H9 (cell line): ENCODE measurements around the gene ALCAM. TPM values are rescaled to one million over a fixed set of nuclear protein-coding genes. Genes with fewer than 3 reads are reported as not detected.

Experiments
- DNase-seq: peaks from one replicate; pipeline ENCODE4 v3.0.0-alpha.2; 2017
- H2AFZ ChIP-seq: one replicate; pipeline ENCODE4 v1.6.1; 2013; ENCODE audit warnings: mild to moderate bottlenecking, low read length, control low read depth, moderate library complexity
- H2AK5ac ChIP-seq: 2 replicates; pipeline ENCODE4 v1.6.1; 2013; ENCODE audit warnings: low read length, control low read depth, mixed read lengths; ENCODE audit not compliant: insufficient read length
- H2BK120ac ChIP-seq: one replicate; pipeline ENCODE4 v1.6.1; 2013; ENCODE audit warnings: low read depth, mild to moderate bottlenecking, low read length, control low read depth, inconsistent platforms; ENCODE audit not compliant: poor library complexity, severe bottlenecking
- H2BK12ac ChIP-seq: 2 replicates; pipeline ENCODE4 v1.6.1; 2013; ENCODE audit warnings: low read length, control low read depth, mixed read lengths, low read depth; ENCODE audit not compliant: insufficient read length
- H2BK15ac ChIP-seq: 2 replicates; pipeline ENCODE4 v1.6.1; 2013; ENCODE audit warnings: low read depth, low read length, control low read depth
- H2BK20ac ChIP-seq: one replicate; pipeline ENCODE4 v1.6.1; 2013; ENCODE audit warnings: low read depth, mild to moderate bottlenecking, low read length, control low read depth, inconsistent platforms; ENCODE audit not compliant: poor library complexity, severe bottlenecking
- H2BK5ac ChIP-seq: 2 replicates; pipeline ENCODE4 v1.6.1; 2013; ENCODE audit warnings: low read length, control low read depth, mixed read lengths; ENCODE audit not compliant: insufficient read length
- H3K14ac ChIP-seq: 2 replicates; pipeline ENCODE4 v1.6.1; 2013; ENCODE audit warnings: low read length, control low read depth; ENCODE audit not compliant: insufficient read depth
- H3K18ac ChIP-seq: 2 replicates; pipeline ENCODE4 v1.6.1; 2013; ENCODE audit warnings: low read depth, mild to moderate bottlenecking, mixed read lengths, low read length, control low read depth; ENCODE audit not compliant: insufficient read length
- H3K23ac ChIP-seq: 2 replicates; pipeline ENCODE4 v1.6.1; 2013; ENCODE audit warnings: low read length, control low read depth, mixed read lengths, low read depth; ENCODE audit not compliant: insufficient read length
- H3K23me2 ChIP-seq: 2 replicates; pipeline ENCODE4 v1.6.1; 2013; ENCODE audit warnings: low read depth, mild to moderate bottlenecking, mixed read lengths, low read length, control low read depth; ENCODE audit not compliant: insufficient read length, poor library complexity, severe bottlenecking
- H3K27ac ChIP-seq: 2 replicates; pipeline ENCODE4 v1.5.1; 2013; ENCODE audit warnings: low read length, control low read depth, mixed read lengths, low read depth; ENCODE audit not compliant: insufficient read length
- H3K27me3 ChIP-seq: 2 replicates; pipeline ENCODE4 v1.6.1; 2013; ENCODE audit warnings: low read length, control low read depth, inconsistent platforms; ENCODE audit not compliant: insufficient read depth
- H3K4ac ChIP-seq: 2 replicates; pipeline ENCODE4 v1.6.1; 2013; ENCODE audit warnings: low read depth, mild to moderate bottlenecking, control low read depth, inconsistent platforms, low read length, moderate library complexity
- H3K4me1 ChIP-seq: 2 replicates; pipeline ENCODE4 v1.6.1; 2013; ENCODE audit warnings: low read length, control low read depth, inconsistent platforms; ENCODE audit not compliant: insufficient read depth
- H3K4me2 ChIP-seq: 2 replicates; pipeline ENCODE4 v1.6.1; 2013; ENCODE audit warnings: low read length, control low read depth, mixed read lengths; ENCODE audit not compliant: insufficient read length, insufficient read depth
- H3K56ac ChIP-seq: 2 replicates; pipeline ENCODE4 v1.6.1; 2013; ENCODE audit warnings: low read depth, mild to moderate bottlenecking, mixed read lengths, low read length, control low read depth; ENCODE audit not compliant: insufficient read length
- H3K79me1 ChIP-seq: 2 replicates; pipeline ENCODE4 v1.6.1; 2013; ENCODE audit warnings: low read depth, mild to moderate bottlenecking, moderate library complexity, low read length, control low read depth, inconsistent platforms; ENCODE audit not compliant: insufficient read depth, poor library complexity, severe bottlenecking
- H3K79me2 ChIP-seq: 2 replicates; pipeline ENCODE4 v1.6.1; 2013; ENCODE audit warnings: low read length, control low read depth, inconsistent platforms; ENCODE audit not compliant: insufficient read depth
- H3K9ac ChIP-seq: 2 replicates; pipeline ENCODE4 v1.6.1; 2013; ENCODE audit warnings: low read length, control low read depth, mixed read lengths; ENCODE audit not compliant: insufficient read length; ENCODE audit errors: extremely low read depth
- H3K9me3 ChIP-seq: one replicate; pipeline ENCODE4 v1.6.1; 2013; ENCODE audit warnings: low read depth, low read length, inconsistent platforms; ENCODE audit not compliant: control insufficient read depth
- H3T11ph ChIP-seq: one replicate; pipeline ENCODE4 v1.6.1; 2013; ENCODE audit warnings: mild to moderate bottlenecking, low read length, control low read depth, inconsistent platforms
- H4K20me1 ChIP-seq: one replicate; pipeline ENCODE4 v1.6.1; 2013; ENCODE audit not compliant: control insufficient read depth, insufficient read length, insufficient read depth
- H4K5ac ChIP-seq: 2 replicates; pipeline ENCODE4 v1.6.1; 2013; ENCODE audit warnings: low read depth, mild to moderate bottlenecking, mixed read lengths, low read length, control low read depth; ENCODE audit not compliant: insufficient read length
- H4K8ac ChIP-seq: replicated peaks from 2 replicates; pipeline ENCODE4 v1.6.1; 2013; ENCODE audit warnings: low read length, control low read depth, mixed read lengths, low read depth; ENCODE audit not compliant: insufficient read length
- H4K91ac ChIP-seq: 2 replicates; pipeline ENCODE4 v1.6.1; 2013; ENCODE audit warnings: low read depth, mild to moderate bottlenecking, moderate library complexity, mixed read lengths, low read length, control low read depth; ENCODE audit not compliant: insufficient read length
- H3K27ac Mint-ChIP-seq, 3 experiments: 2 replicates in 2 of 3; 3 replicates in 1 of 3; pipeline ENCODE4 v1.8.0; 2020 to 2021; ENCODE audit warnings: mixed read lengths in 3 of 3, mild to moderate bottlenecking in 1 of 3, moderate library complexity in 1 of 3
- H3K27me3 Mint-ChIP-seq: 2 replicates; pipeline ENCODE4 v1.8.0; 2021; ENCODE audit warnings: low read depth, mild to moderate bottlenecking, moderate library complexity, mixed read lengths
- H3K36me3 Mint-ChIP-seq, 3 experiments: 2 replicates in 2 of 3; 3 replicates in 1 of 3; pipeline ENCODE4 v1.8.0; 2020 to 2021; ENCODE audit warnings: low read depth in 3 of 3, mixed read lengths in 3 of 3; ENCODE audit not compliant: insufficient read depth in 1 of 3
- H3K4me1 Mint-ChIP-seq, 2 experiments: 2 replicates each; pipeline ENCODE4 v1.8.0; 2020; ENCODE audit warnings: mixed read lengths in 2 of 2
- H3K4me3 Mint-ChIP-seq, 2 experiments: 2 replicates in 1 of 2; 3 replicates in 1 of 2; pipeline ENCODE4 v1.8.0; 2020 to 2021; ENCODE audit warnings: mild to moderate bottlenecking in 2 of 2, mixed read lengths in 2 of 2, moderate library complexity in 1 of 2
- H3K9me3 Mint-ChIP-seq, 2 experiments: 2 replicates in 1 of 2; 3 replicates in 1 of 2; pipeline ENCODE4 v1.8.0; 2020; ENCODE audit warnings: mild to moderate bottlenecking in 2 of 2, mixed read lengths in 2 of 2, moderate library complexity in 1 of 2
- CTCF ChIP-seq: fragments of 200-600 bp; sonication (generic); conservative IDR thresholded peaks from 3 replicates; pipeline ENCODE4 v1.8.0; 2021; ENCODE audit warnings: antibody characterized with exemption, mild to moderate bottlenecking
- WGBS: extraction: QIAGEN DNeasy Blood & Tissue Kit; methylation state at CpG from one replicate; pipeline ENCODE4 v1.1.7; 2013; ENCODE audit warnings: missing lambda C conversion rate, low lambda C conversion rate, mixed read lengths; ENCODE audit not compliant: insufficient read length; ENCODE audit errors: extremely low coverage; 5-methylcytosine and 5-hydroxymethylcytosine counted together
- total RNA-seq: library from RNA; stranded (reverse); gene quantifications from 2 replicates; pipeline ENCODE4 v1.2.1, GENCODE V29; 2021

ALCAM gene
- total RNA-seq, 1 experiment from 2014 or later, result 43.7 TPM

- Histone ChIP-seq H4K5ac (no peak overlapping the region), H3K27me3 (no peaks in the 10 kb centered on the region), H3K79me2 (no peaks in the 10 kb centered on the region), H3K27ac (no peak overlapping the region), H3K23ac (no peak overlapping the region), H2BK20ac (no peak overlapping the region), H2AFZ (no peak overlapping the region), H3K23me2 (no peaks in the 10 kb centered on the region), H3K4me2 (no peak overlapping the region), H2BK12ac (no peak overlapping the region), H2BK120ac (no peak overlapping the region), H3K56ac (no peak overlapping the region), H2AK5ac (no peak overlapping the region), H3K79me1 (no peaks in the 10 kb centered on the region), H2BK5ac (no peak overlapping the region), H3K9ac (no peak overlapping the region), H3K9me3 (no peaks in the 10 kb centered on the region), H3K14ac (no peak overlapping the region), H3T11ph (no peak overlapping the region), H3K4me1 (no peaks in the 10 kb centered on the region), H4K8ac (no peak overlapping the region), H3K18ac (no peak overlapping the region), H4K91ac (no peak overlapping the region), H2BK15ac (no peak overlapping the region), H3K4ac (no peak overlapping the region), H4K20me1 (no peaks in the 10 kb centered on the region)
- Mint-ChIP-seq H3K4me3 (no peak overlapping the region), H3K4me1 (peaks cover 0 to 8% of the 10 kb centered on the region in 2 experiments; a peak in 2 of 4 replicates), H3K27ac (no peak overlapping the region), H3K27me3 (no peaks in the 10 kb centered on the region), H3K9me3 (peaks cover 10 to 11% of the 10 kb centered on the region in 2 experiments; a peak in 4 of 5 replicates), H3K36me3 (peaks cover 0 to 13% (median 4%) of the 10 kb centered on the region in 3 experiments; a peak in 5 of 7 replicates)
- WGBS, result no CpG with 5 or more reads among the region's 1 CpG
- no peak for TF ChIP-seq CTCF
- no peak for DNase-seq
Observed at GRCh38 chr3:105332961-105333360, 33.7 kb upstream of the ALCAM start.
